Activated CD8-positive, alpha-beta memory T cell treated with anti-CD3 and anti-CD28 coated beads for 4 hours (primary cell): Measurements from ENCODE around the gene PXDN.
A peak's percentile ranks its signal among the peaks of the same experiment; 100 is the strongest.
"Not testable (repeated sequence)": the region's sequence is repeated elsewhere in the genome, so short reads cannot be mapped to it uniquely, and the experiment has no call there.

Experiments used
- DNase-seq, 2 donors: peaks; one replicate each; pipeline ENCODE4 v3.0.0-alpha.2; 2020; ENCODE audit warnings: low read depth in 2 of 2

Gene PXDN, protein sequence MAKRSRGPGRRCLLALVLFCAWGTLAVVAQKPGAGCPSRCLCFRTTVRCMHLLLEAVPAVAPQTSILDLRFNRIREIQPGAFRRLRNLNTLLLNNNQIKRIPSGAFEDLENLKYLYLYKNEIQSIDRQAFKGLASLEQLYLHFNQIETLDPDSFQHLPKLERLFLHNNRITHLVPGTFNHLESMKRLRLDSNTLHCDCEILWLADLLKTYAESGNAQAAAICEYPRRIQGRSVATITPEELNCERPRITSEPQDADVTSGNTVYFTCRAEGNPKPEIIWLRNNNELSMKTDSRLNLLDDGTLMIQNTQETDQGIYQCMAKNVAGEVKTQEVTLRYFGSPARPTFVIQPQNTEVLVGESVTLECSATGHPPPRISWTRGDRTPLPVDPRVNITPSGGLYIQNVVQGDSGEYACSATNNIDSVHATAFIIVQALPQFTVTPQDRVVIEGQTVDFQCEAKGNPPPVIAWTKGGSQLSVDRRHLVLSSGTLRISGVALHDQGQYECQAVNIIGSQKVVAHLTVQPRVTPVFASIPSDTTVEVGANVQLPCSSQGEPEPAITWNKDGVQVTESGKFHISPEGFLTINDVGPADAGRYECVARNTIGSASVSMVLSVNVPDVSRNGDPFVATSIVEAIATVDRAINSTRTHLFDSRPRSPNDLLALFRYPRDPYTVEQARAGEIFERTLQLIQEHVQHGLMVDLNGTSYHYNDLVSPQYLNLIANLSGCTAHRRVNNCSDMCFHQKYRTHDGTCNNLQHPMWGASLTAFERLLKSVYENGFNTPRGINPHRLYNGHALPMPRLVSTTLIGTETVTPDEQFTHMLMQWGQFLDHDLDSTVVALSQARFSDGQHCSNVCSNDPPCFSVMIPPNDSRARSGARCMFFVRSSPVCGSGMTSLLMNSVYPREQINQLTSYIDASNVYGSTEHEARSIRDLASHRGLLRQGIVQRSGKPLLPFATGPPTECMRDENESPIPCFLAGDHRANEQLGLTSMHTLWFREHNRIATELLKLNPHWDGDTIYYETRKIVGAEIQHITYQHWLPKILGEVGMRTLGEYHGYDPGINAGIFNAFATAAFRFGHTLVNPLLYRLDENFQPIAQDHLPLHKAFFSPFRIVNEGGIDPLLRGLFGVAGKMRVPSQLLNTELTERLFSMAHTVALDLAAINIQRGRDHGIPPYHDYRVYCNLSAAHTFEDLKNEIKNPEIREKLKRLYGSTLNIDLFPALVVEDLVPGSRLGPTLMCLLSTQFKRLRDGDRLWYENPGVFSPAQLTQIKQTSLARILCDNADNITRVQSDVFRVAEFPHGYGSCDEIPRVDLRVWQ (N-terminal part only)

DNA sequence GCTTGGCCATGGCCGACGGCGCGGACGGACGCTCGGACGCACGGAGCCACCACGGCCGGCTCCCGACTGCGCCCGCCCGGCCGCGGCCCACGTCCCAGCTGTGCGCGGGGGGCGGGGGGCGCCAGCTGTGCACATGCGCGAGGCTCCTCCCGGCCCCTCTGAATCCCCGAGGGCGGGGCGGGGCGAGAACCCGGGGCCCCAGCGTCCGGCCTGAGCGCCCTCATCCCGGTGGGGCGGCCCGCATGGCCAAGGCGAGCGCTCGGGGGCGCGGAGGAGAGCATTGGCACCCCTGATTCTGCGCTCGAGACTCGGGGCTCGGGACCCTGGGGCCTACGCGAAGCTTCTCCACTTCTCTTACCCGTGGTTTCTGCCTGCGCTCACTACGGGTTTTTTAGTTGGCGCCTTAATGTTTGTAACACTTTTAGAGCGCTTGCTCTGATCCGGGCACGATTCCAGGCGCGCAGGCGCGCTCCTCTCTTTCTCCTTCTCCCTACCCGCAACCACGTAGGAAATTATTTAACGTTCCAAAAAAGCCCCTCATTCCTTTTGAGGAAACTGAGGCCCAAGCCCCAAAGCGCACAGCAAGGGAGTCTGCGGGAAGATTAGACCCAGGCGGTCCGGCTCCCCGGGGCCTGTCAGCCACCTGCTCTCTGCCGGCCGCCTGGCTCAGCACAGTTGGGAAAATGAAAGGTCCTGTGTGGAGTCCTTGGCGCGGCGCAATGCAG, at the start of gene PXDN:
TSS of gene PXDN (minus strand) at position 70 of the 725 bp plus-strand sequence. CDS start at position 10, 60 bp downstream.
- no peak for DNase-seq

DNA sequence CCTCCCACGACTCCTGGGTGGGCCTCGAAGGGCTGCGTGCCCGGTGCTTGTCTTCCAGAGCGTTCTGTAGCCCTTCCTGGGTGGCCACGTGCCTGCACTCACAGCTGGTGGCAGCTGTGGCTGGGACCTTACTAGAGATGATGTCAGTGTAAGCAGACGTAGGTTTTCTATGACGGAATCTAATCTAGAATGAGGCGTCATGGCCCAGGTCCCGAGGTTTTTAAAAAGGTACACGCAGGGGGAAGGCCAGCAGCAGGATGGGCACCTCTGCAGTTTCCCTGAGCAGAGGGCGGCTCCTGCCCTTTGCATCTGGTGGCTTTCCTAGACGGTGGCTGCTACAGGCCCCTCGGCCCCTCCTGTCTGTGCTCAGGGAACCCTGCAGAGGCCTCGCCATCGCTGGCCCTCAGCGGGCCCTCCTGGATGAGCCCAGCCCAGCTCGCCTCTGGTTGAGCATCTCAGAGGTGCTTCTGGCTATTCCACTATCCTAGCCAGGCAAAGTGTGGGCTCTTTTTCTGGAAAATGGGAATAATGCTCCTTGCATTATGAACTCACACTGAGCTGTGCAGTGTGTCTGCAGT, 49.6 kb upstream of the PXDN start:
- no peak for DNase-seq

DNA sequence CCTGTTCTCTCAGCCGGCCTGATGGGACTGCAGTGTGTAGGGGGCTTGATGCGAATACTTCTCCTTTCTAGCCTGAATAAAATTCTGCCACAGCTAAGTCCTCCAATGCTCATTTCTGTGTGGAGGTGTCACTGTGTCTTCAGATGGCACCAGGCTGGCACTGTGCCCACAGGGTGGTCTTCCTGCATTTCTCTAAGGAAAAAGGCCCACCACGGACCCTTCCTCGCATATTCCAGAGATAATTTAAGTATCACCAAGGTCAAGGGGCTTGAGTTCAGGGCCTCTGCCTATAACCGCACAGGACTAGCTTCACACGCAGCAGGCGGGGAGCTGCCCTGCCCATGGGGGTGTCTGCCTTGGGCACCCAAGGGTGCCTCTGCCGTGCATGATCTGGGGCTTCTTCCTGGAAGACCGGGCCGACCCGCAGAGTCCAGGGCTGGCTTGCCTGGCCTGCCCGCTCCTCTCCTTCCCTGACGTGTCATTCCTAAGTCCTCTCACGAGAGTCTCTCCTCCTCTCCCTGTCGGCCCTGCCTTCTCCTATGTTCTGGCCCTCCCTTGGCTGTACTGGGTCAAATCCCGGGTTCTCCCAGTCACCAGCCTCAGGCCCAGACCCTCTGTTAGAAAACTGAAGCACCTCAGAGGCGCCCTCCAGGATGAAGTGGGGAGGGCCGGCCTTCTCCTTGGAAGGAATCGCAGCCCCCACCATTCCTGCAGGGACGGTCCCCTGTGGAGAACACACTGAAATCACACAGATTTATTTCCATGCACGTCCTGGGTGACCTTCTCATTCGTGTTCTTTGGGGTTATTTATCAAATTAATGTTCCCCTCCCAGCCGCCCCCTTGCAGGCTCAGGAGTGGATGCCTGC, 48.9 kb upstream of the PXDN start:
- no peak for DNase-seq

DNA sequence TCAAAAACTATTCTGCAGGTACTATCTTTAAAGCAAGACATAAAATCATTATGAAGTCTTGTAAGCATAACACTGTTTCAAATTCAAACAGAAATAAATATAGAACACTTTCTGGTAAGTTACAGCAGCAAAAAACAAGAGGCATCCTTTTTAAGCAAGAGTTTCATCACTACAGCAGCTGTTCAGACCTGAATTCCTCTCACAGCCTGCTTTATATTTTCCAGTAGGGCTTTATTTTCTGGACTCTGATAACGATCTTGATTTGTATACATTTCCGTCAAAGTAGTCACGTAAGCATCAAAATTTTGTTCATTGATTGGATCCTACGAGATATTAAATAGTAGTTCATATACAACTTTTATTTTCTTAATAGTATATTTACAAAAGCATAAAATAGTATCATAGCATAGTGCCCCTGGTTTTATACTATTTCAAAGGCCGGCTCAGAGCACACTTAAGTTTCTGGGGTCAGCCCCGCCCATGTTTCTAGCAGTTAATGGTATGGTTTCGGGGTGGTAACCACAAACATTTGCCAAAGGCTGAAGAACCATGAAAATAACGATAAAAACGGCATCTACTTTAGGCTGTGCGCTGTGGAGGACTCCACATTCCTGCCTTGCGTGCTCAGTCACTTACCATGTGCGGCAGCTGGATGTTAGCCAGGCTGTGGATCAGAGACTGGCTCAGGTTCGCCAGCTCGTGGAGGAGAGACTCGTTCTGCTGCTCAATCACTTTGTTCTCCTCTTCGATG, 47.5 kb upstream of the PXDN start:
- DNase-seq, result no peak

DNA sequence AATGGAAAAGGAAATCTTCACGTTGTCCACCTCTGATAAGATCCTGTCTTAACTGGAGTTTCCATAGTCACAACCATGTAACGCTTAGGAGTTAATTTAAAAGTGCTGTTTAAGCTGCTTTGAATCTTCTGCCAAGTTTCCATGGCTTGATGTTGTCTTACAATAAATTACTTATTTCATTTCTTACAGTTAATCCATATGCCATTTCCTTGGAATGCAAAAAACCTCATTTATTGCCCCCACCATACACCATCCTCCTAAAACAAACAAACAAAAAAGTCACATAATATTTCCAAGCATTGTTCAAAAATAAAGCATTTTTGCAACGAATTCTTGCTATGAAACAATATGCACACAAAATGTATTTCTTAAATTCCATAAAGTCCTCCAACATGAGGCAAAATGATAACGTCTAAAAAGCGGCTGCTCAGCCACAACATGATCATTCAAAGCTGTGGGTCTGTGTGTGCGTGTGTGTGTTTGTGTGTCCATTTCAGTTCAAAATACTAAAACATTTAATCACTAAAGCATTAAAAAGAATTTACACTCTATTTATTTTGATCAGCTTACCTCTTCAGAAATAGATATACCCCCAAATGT, 46.8 kb upstream of the PXDN start:
- DNase-seq, result no peak

DNA sequence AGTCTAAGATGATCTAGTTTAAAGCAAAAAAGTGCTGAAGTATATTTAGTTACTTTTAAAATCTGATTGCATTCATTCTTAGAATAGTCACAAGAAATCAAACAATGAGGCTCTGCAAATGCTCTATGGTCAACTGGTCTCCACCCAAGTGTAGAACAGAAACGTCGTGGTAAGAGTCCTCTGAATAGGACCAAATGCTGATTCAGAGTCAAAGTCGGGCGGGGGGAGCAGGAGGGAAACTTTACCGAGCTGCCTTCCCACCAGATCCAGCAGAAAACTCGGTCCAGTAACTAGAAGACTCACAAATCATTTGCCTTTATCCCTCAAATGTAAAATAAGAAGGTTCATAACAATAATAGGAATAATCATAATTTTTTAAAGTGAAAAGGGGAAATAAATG, 46.2 kb upstream of the PXDN start:
- no peak for DNase-seq

DNA sequence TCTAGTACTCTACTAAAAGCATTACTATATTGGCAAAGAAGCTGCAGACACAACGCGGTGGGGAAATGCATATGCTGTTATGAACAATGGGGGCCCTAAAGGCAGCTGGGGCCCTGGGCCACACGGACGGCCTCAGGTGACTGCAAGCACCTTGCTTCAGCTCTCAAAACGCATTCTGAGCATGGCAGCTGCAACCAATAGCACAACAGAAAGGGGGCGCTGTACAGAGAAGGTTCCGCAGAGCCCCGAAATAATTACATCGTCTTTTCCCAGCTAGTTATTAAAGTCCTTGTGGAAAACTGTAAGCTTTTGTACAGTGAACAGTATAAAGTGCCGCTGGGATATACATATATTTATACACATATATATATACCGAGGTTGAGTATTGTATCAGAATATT, 45.3 kb upstream of the PXDN start:
- DNase-seq, result no peak

DNA sequence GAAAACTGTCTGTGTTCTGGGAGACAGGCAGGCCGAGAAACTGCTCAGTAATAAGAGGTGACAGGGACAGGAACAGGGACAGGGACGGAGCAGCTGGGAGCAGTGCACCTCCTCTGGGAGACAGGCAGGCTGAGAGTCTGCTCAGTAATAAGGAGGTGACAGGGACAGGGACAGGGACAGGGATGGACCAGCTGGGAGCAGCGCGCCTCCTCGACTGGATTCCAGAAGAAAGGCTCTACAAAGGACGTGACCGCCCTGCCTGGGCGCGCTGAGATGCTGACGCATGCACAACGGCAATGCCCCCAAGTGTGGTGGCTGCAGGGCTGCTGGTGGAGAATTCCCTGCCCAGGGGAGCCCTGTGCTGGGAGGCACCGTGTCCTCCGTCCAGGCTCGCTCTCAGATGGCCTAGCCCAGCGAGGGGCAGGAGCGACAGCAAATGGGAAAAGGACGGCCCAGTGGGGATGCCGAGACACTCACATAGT, 44.2 kb upstream of the PXDN start:
- DNase-seq, result no peak

DNA sequence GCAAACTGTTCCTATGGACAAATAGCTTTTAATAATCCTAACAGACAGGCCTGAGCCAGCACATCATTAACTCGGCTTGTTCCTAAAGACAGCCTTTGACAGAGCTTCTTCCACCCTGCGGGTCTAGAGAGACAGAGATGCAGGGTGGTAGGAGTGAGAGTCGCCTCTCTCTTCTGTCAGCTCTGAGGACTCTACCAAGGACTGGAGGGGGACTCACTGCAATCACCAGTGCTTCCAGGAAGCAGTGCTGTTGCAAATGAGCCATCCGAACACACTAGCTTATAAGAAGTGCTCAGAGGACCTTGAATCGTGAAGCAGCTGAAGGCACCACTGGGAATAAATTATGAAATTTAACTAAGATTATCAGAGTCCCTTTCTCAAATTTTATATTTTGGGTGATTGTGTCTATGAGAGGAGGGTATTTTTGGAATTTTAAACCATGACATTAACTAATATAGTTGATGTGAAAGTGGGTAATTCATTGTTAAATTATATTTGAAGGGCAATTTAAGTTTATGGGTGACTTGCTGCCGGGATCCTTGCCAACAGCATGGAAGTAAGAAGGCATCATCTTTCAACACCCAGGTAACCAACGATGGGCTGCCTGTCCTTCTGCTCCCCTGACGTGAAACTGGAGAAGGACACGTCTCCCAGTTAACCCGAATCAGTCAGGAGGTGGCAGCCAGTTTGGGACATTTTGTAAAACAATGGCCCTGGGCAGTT, 43.6 kb upstream of the PXDN start:
- no peak for DNase-seq

DNA sequence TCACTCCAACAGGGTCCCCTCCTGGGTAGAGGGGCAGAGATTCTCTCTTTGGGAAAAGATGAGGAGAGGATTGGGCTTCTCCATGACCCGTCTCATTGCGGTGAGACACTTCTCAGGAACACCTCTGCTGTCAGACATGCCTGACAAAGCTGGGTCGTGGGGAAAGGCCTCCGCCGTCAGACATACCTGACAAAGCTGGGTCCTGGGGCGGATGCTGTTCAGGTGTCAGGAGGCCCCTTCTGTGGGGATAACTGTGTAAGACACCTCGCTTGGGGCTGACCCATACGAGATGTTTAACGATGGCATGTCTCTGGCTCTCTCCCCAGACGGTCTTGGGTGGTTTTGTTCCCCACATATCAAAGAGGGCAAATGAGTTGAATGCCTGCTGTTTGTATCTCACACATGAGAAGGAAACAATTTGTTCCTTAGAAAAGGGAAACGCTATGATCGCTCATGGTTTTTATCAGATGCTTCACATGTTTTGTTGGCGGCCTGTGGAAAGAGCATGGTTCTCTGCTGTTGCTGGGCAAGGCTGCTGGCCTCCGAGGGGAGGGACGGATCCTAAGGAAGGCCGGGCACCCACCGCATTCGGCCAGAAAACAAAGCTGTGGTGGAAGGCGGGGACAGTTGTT, 40.8 kb upstream of the PXDN start:
- DNase-seq, result no peak

DNA sequence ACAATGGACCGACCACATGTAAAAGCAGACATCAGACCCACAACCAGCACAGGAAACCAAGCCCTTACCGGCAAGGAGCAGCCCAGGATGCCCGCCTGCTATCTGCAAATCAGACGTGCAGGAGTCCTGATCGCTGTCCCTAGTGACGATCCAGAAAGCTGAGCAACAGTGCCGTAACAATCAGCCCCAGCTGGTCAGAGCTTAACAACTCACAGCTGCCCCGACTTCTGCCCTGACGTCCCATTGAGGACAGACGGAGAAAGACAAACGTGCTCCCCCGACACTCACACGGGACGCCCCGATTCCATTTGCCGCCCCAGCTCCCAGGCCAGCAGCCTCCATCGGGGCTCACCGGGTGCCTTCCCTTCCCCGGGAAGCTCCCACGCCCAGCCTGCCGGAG, 39.8 kb upstream of the PXDN start:
- DNase-seq, result no peak

DNA sequence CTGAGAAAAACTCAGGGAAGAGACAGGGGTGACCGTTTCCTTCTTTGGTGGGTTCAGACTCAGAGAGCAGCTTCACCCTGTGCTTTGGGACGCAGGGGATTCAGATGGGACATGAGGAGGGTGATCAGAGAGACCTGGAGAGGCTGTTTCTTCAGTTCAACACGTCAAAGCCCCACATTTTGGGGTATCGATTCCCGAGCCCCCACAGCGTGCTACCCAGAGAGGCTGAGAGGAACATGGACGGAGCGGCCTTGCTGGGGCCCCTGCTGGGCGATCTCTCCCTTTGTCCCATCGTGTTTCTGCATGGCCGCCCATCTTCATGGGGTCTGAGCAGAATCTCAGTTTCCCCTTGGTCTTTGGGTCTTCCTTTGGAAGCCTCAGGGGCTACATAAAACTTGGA, 38.2 kb upstream of the PXDN start:
- DNase-seq, result no peak

DNA sequence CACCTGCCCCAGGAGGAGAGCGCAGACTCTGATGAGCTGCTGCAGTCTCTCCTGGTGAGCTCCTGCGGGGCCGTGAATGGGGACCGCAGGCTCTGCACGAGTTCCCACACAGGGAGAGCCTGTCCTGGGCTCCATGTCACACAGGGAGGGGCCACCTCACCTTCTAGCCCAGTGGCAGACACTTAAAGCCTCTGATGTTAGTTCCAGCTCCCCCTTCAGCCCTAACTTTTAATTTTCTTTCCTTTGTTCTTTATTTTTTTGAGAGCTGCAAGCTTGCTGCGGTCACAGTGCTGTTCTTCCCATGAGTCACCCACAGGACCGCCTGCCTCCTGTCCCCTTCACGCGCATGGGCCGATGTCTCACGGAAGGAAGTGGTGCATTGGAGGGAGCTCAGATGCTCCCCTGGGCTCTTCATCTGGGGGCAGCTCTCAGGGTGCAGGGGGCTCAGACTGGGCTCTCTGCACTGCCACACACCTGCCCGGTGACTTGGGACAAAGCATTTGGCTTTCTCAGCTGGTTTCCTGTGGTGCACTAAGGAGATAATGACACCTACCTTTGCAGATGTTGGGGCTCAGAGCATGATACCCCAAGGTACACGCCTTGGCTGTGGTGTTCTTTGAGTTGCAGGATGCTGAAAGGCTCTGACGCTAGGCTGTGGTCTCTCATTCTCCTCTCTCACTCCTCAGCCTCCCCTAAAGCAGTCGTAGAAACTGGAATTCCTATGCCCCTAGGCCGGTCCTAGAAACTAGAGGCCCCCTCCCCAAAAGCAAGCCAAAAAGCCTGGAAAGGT, 37.2 kb upstream of the PXDN start:
- peak; percentile 13 to 31 for DNase-seq

DNA sequence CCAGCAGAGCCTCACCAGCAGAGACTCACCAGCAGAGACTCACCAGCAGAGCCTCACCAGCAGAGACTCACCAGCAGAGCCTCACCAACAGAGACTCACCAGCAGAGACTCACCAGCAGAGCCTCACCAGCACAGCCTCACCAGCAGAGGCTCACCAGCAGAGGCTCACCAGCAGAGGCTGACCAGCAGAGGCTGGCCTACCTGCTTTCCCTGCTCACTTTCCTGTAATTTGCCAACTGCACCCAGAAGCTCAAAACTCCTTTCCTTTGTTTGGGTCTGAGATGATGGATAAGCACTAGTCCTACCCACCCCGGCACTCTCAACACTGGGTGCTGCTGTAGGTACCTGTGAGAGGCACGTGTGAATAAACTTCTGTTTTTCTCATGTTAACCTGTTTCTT, 36.4 kb upstream of the PXDN start:
- no peak for DNase-seq

DNA sequence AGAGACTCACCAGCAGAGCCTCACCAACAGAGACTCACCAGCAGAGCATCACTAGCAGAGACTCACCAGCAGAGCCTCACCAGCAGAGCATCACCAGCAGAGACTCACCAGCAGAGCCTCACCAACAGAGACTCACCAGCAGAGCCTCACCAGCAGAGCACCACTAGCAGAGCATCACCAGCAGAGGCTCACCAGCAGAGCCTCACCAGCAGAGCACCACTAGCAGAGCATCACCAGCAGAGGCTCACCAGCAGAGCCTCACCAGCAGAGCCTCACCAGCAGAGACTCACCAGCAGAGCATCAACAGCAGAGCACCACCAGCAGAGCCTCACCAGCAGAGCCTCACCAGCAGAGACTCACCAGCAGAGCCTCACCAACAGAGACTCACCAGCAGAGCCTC, 35.7 kb upstream of the PXDN start:
- not testable (repeated sequence) for DNase-seq

DNA sequence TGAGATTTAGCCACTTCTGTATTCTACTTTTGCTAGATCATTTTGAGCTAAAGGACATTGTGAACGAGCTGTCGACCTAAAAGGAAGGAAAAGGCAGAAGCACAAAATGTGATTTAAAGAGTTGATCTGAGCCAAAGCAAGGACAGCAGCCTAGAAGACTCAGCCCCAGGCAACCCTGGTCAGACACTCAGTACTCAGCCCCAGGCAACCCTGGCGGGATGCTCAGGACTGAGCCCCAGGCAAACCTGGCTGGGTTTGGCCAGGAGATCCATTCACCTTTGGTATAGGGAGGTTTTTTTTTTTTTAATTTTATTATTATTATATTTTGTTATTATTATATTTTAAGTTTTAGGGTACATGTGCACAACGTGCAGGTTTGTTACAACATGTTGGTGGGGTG, 34.3 kb upstream of the PXDN start:
- no peak for DNase-seq

DNA sequence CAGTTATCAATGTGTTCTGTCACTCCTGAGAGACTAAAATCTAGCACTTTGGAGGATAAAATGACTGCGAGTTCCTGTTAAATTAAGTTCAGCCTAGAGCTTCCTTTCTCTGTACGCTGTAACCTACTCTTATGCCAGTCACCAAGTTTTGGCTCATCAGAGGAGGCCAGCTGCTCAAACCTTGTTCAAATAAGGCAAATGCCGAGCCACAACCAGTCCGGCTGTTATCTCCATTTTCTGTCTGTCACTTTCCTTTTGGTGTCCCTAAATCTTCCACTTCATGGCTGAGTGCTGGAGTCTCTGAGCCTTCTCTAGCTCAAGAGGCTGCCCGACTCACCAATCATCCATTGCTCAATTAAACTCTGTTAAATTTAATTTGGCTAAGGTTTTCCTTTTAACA, 33.5 kb upstream of the PXDN start:
- no peak for DNase-seq
